MM.1S (cell line): ENCODE data around the gene ADGRL1.

ENCODE experiments used
- DNase-seq: peaks from one replicate; pipeline ENCODE4 v3.0.0-alpha.2; 2015
- H2AFZ ChIP-seq: fragments of 300-600 bp; sonication (generic); 2 replicates; pipeline ENCODE4 v1.6.0; 2016; ENCODE audit warnings: antibody characterized with exemption, low read length
- H3F3A ChIP-seq: fragments of 300-600 bp; sonication (generic); 2 replicates; pipeline ENCODE4 v1.6.1; 2016; ENCODE audit warnings: mild to moderate bottlenecking, antibody characterized with exemption, low read length, moderate library complexity, mixed read lengths; ENCODE audit not compliant: insufficient read depth
- H3K27ac ChIP-seq: fragments of 300-600 bp; sonication (generic); 2 replicates; pipeline ENCODE4 v1.5.1; 2016; ENCODE audit warnings: mild to moderate bottlenecking, low read length
- H3K27me3 ChIP-seq: fragments of 300-600 bp; sonication (generic); replicated peaks from 2 replicates; pipeline ENCODE4 v1.6.0; 2016; ENCODE audit warnings: low read length; ENCODE audit not compliant: insufficient read depth
- H3K36me3 ChIP-seq: fragments of 300-600 bp; sonication (generic); replicated peaks from 2 replicates; pipeline ENCODE4 v1.6.1; 2016; ENCODE audit warnings: mild to moderate bottlenecking, low read length, mixed read lengths; ENCODE audit not compliant: insufficient read depth
- H3K4me1 ChIP-seq: fragments of 300-600 bp; sonication (generic); 2 replicates; pipeline ENCODE4 v1.6.1; 2016; ENCODE audit warnings: low read length, mixed read lengths
- H3K4me2 ChIP-seq: fragments of 300-600 bp; sonication (generic); 2 replicates; pipeline ENCODE4 v1.6.0; 2016; ENCODE audit warnings: low read depth, low read length
- H3K4me3 ChIP-seq: fragments of 300-600 bp; sonication (generic); 2 replicates; pipeline ENCODE4 v1.5.1; 2016; ENCODE audit warnings: low read length, mixed read lengths
- H3K79me2 ChIP-seq: fragments of 300-600 bp; sonication (generic); 2 replicates; pipeline ENCODE4 v1.6.1; 2016; ENCODE audit warnings: mixed run types, low read length, mixed read lengths
- H3K9ac ChIP-seq: fragments of 300-600 bp; sonication (generic); 2 replicates; pipeline ENCODE4 v1.6.1; 2016; ENCODE audit warnings: low read length, mixed read lengths
- H3K9me2 ChIP-seq: fragments of 300-600 bp; sonication (generic); replicated peaks from 2 replicates; pipeline ENCODE4 v1.6.1; 2016; ENCODE audit warnings: mild to moderate bottlenecking, low read length, mixed read lengths; ENCODE audit not compliant: insufficient read depth
- H3K9me3 ChIP-seq: fragments of 300-600 bp; sonication (generic); replicated peaks from 2 replicates; pipeline ENCODE4 v1.6.1; 2016; ENCODE audit warnings: mild to moderate bottlenecking, low read length, mixed read lengths; ENCODE audit not compliant: insufficient read depth
- H4K20me1 ChIP-seq: fragments of 300-600 bp; sonication (generic); 2 replicates; pipeline ENCODE4 v1.6.1; 2016; ENCODE audit warnings: mild to moderate bottlenecking, low read length, moderate library complexity, mixed read lengths; ENCODE audit not compliant: insufficient read depth
- CTCF ChIP-seq: fragments of 300-600 bp; sonication (generic); IDR thresholded peaks from 2 replicates; pipeline ENCODE4 v1.5.1; 2016; ENCODE audit warnings: antibody characterized with exemption, low read length, mixed read lengths
- EZH2 ChIP-seq: fragments of 300-600 bp; sonication (generic); optimal IDR thresholded peaks from 2 replicates; pipeline ENCODE3; 2017; ENCODE audit warnings: low read depth, mild to moderate bottlenecking, antibody characterized with exemption, low read length, mixed read lengths
- EZH2phosphoT487 ChIP-seq: fragments of 300-600 bp; sonication (generic); IDR thresholded peaks from 2 replicates; pipeline ENCODE4 v1.6.1; 2018; ENCODE audit warnings: antibody characterized with exemption, low read length

Gene ADGRL1

GRCh38 chr19:14138576-14139265 lies 67.2 kb downstream of the ADGRL1 start:
- no peaks in the 10 kb centered on the region for H3K9me3 ChIP-seq
- no peaks in the 10 kb centered on the region for H4K20me1 ChIP-seq
- H3K36me3 ChIP-seq, result no peaks in the 10 kb centered on the region
- H3K9ac ChIP-seq, result no peak overlapping the region
- H3K4me2 ChIP-seq, result no peak overlapping the region
- H3K27me3 ChIP-seq, result no peaks in the 10 kb centered on the region
- no peak overlapping the region for H2AFZ ChIP-seq
- no peaks in the 10 kb centered on the region for H3K9me2 ChIP-seq
- TF ChIP-seq CTCF (no peak), EZH2 (no peak), EZH2phosphoT487 (no peak)
- H3K4me1 ChIP-seq, result peaks cover 5% of the 10 kb centered on the region; the same call in 1 of the 2 replicates
- H3F3A ChIP-seq, result peaks cover 13% of the 10 kb centered on the region; the same call in 1 of the 2 replicates
- peaks cover 31% of the 10 kb centered on the region for H3K79me2 ChIP-seq
- H3K4me3 ChIP-seq, result no peak overlapping the region
- H3K27ac ChIP-seq, result no peak overlapping the region
- DNase-seq, result no peak

GRCh38 chr19:14136509-14137281 lies 69.3 kb downstream of the ADGRL1 start, which contains the start of gene ASF1B:
Gene ASF1B, minus strand, starts transcription at chr19:14136589. Its CDS starts 133 bp downstream, at chr19:14136456.
- TF ChIP-seq EZH2phosphoT487 (no peak), CTCF (peak; percentile 78), EZH2 (no peak)
- Histone ChIP-seq H3K27me3 (no peaks in the 10 kb centered on the region), H2AFZ (peak within 1 kb of the TSS; percentile 98), H4K20me1 (no peaks in the 10 kb centered on the region), H3K9ac (peak within 1 kb of the TSS; percentile 85), H3F3A (peaks cover 13% of the 10 kb centered on the region; the same call in 1 of the 2 replicates), H3K4me1 (peaks cover 5% of the 10 kb centered on the region; the same call in 1 of the 2 replicates), H3K4me2 (peak within 1 kb of the TSS; percentile 96), H3K9me2 (no peaks in the 10 kb centered on the region), H3K36me3 (no peaks in the 10 kb centered on the region), H3K27ac (peak within 1 kb of the TSS; percentile 91), H3K79me2 (peaks cover 41% of the 10 kb centered on the region), H3K9me3 (no peaks in the 10 kb centered on the region), H3K4me3 (peak within 1 kb of the TSS; percentile 99)
- peak; percentile 99 for DNase-seq

GRCh38 chr19:14135985-14136508 lies 69.9 kb downstream of the ADGRL1 start:
- no peaks in the 10 kb centered on the region for H3K27me3 ChIP-seq
- H3K9me3 ChIP-seq, result no peaks in the 10 kb centered on the region
- H2AFZ ChIP-seq, result peak overlapping the region; percentile 89; the same call in 1 of the 2 replicates
- peak overlapping the region; percentile 91; the same call in 1 of the 2 replicates for H3K27ac ChIP-seq
- H3K4me3 ChIP-seq, result peak overlapping the region; percentile 99
- H3K4me2 ChIP-seq, result peak overlapping the region; percentile 67
- no peak for DNase-seq
- no peaks in the 10 kb centered on the region for H3K9me2 ChIP-seq
- H3K4me1 ChIP-seq, result peaks cover 5% of the 10 kb centered on the region; the same call in 1 of the 2 replicates
- peaks cover 13% of the 10 kb centered on the region; the same call in 1 of the 2 replicates for H3F3A ChIP-seq
- TF ChIP-seq CTCF (no peak), EZH2 (no peak), EZH2phosphoT487 (no peak)
- H3K36me3 ChIP-seq, result no peaks in the 10 kb centered on the region
- no peaks in the 10 kb centered on the region for H4K20me1 ChIP-seq
- H3K79me2 ChIP-seq, result peaks cover 42% of the 10 kb centered on the region
- peak overlapping the region; percentile 83 for H3K9ac ChIP-seq
